Measurements from ENCODE around the gene CRYGC. TPM values are rescaled to one million over a fixed set of nuclear protein-coding genes. Genes with fewer than 3 reads are reported as not detected.

CRYGC gene
- total RNA-seq, 2 donors from 2014 or later, result not detected

- no peaks in the 10 kb centered on the region for H3K4me1 ChIP-seq
- intact Hi-C loops (cut with DNase I), result no loop called here
- TF ChIP-seq CTCF (IDR thresholded peaks at IDR 0.05), result no peak
- H3K9ac ChIP-seq (ENCODE audit: low read depth in 2 of 2, low read length in 2 of 2), result no peak overlapping the region
- H3K9me3 ChIP-seq, result no peaks in the 10 kb centered on the region
- no peak for DNase-seq
- no peaks in the 10 kb centered on the region for H3K36me3 ChIP-seq
- no peak overlapping the region for H3K4me3 ChIP-seq
- no peak overlapping the region for H3K27ac ChIP-seq
- H3K27me3 ChIP-seq, result no peaks in the 10 kb centered on the region
These were observed 21.3 kb upstream of the CRYGC start for GRCh38 chr2:208150956-208151355.

- Histone ChIP-seq H3K4me3 (no peak overlapping the region), H3K36me3 (no peaks in the 10 kb centered on the region), H3K4me1 (no peaks in the 10 kb centered on the region), H3K9me3 (no peaks in the 10 kb centered on the region), H3K27ac (no peak overlapping the region), H3K27me3 (no peaks in the 10 kb centered on the region), H3K9ac (ENCODE audit: low read depth in 2 of 2, low read length in 2 of 2) (no peak overlapping the region)
- TF ChIP-seq CTCF (IDR thresholded peaks at IDR 0.05), result no peak
- intact Hi-C loops (cut with DNase I), result no loop called here
- no peak for DNase-seq
These were observed 20.5 kb upstream of the CRYGC start for GRCh38 chr2:208150094-208150493.

GRCh38 chr2:208148803-208149202 is 19.2 kb upstream of the CRYGC start:
- no peaks in the 10 kb centered on the region for H3K36me3 ChIP-seq
- H3K9ac ChIP-seq (ENCODE audit: low read depth in 2 of 2, low read length in 2 of 2), result no peak overlapping the region
- DNase-seq, result no peak
- no peak for TF ChIP-seq CTCF (IDR thresholded peaks at IDR 0.05)
- no peak overlapping the region for H3K27ac ChIP-seq
- intact Hi-C loops (cut with DNase I), result no loop called here
- H3K27me3 ChIP-seq, result no peaks in the 10 kb centered on the region
- no peaks in the 10 kb centered on the region for H3K9me3 ChIP-seq
- H3K4me3 ChIP-seq, result no peak overlapping the region
- H3K4me1 ChIP-seq, result no peaks in the 10 kb centered on the region

GRCh38 chr2:208147759-208148158 is 18.1 kb upstream of the CRYGC start:
- Histone ChIP-seq H3K4me3 (no peak overlapping the region), H3K27me3 (no peaks in the 10 kb centered on the region), H3K27ac (no peak overlapping the region), H3K9me3 (no peaks in the 10 kb centered on the region), H3K36me3 (no peaks in the 10 kb centered on the region), H3K9ac (ENCODE audit: low read depth in 2 of 2, low read length in 2 of 2) (no peak overlapping the region), H3K4me1 (no peaks in the 10 kb centered on the region)
- no peak for DNase-seq
- TF ChIP-seq CTCF (IDR thresholded peaks at IDR 0.05), result no peak
- intact Hi-C loops (cut with DNase I), result no loop called here

GRCh38 chr2:208147008-208147407 is 17.4 kb upstream of the CRYGC start:
- H3K9ac ChIP-seq (ENCODE audit: low read depth in 2 of 2, low read length in 2 of 2), result no peak overlapping the region
- H3K4me1 ChIP-seq, result no peaks in the 10 kb centered on the region
- DNase-seq, result no peak
- no peaks in the 10 kb centered on the region for H3K9me3 ChIP-seq
- H3K27ac ChIP-seq, result no peak overlapping the region
- intact Hi-C loops (cut with DNase I), result no loop called here
- no peak for TF ChIP-seq CTCF (IDR thresholded peaks at IDR 0.05)
- no peak overlapping the region for H3K4me3 ChIP-seq
- H3K36me3 ChIP-seq, result no peaks in the 10 kb centered on the region
- H3K27me3 ChIP-seq, result no peaks in the 10 kb centered on the region

- no peaks in the 10 kb centered on the region for H3K4me1 ChIP-seq
- no peak within 1 kb of the TSS for H3K4me3 ChIP-seq
- DNase-seq, result no peak
- H3K27me3 ChIP-seq, result no peaks in the 10 kb centered on the region
- H3K9ac ChIP-seq (ENCODE audit: low read depth in 2 of 2, low read length in 2 of 2), result no peak within 1 kb of the TSS
- H3K36me3 ChIP-seq, result no peaks in the 10 kb centered on the region
- intact Hi-C loops (cut with DNase I), result no loop called here
- H3K27ac ChIP-seq, result no peak within 1 kb of the TSS
- no peak for TF ChIP-seq CTCF (IDR thresholded peaks at IDR 0.05)
- no peaks in the 10 kb centered on the region for H3K9me3 ChIP-seq
These were observed 16.4 kb upstream of the CRYGC start, which contains the start of gene CRYGB for GRCh38 chr2:208146006-208146405. Gene CRYGB, minus strand, starts transcription at chr2:208146158. Its CDS starts 38 bp downstream, at chr2:208146120.
